H1 (cell line): ENCODE results near the gene FSTL4. TPM values are rescaled to one million over a fixed set of nuclear protein-coding genes. Genes with fewer than 3 reads are reported as not detected.

Experiments
- BCL11A ChIP-seq, 2 experiments: IDR thresholded peaks; one replicate each; pipeline ENCODE4 v1.6.1; 2011; ENCODE audit warnings: low read depth in 2 of 2, low read length in 2 of 2, mild to moderate bottlenecking in 2 of 2
- POU5F1 ChIP-seq: IDR thresholded peaks from 2 replicates; pipeline ENCODE4 v1.6.1; 2011; ENCODE audit warnings: low read depth, mild to moderate bottlenecking, low read length, moderate library complexity
- polyA plus RNA-seq, 7 experiments: library from polyadenylated mRNA; depleted of rRNA in 3 of 7; stranded (reverse) in 5 of 7; unstranded in 2 of 7; fragments of >200 nt in 5 of 7; fragments of 200-250 nt in 2 of 7; gene quantifications; 1 replicate in 5 of 7; 2 replicates in 1 of 7; 4 replicates in 1 of 7; pipeline versions ENCODE4 v1.2.1 to v1.2.3, GENCODE V29; 2011 to 2013; ENCODE audit warnings: missing spikeins in 2 of 7, mixed read lengths in 2 of 7
- total RNA-seq: library from RNA; stranded (reverse); fragmentation: NEBNext Ultra II Directional; extraction: Animal tissue kit (Norgen Biotek cat#: 25700); gene quantifications from 2 replicates; pipeline ENCODE4 v1.2.1, GENCODE V29; 2021
- TF ChIP-seq, protein P1 (sequence below): IDR thresholded peaks from 2 replicates; pipeline ENCODE4 v1.6.1; 2011; ENCODE audit warnings: low read depth, mild to moderate bottlenecking, low read length; ENCODE audit not compliant: insufficient read depth

The FSTL4 gene
- total and polyA plus RNA-seq, 2 of the 8 experiments (the other 6 are each of a cell fraction or from before 2014, with no cell fraction given) = 3.1 to 4.1 TPM

DNA sequence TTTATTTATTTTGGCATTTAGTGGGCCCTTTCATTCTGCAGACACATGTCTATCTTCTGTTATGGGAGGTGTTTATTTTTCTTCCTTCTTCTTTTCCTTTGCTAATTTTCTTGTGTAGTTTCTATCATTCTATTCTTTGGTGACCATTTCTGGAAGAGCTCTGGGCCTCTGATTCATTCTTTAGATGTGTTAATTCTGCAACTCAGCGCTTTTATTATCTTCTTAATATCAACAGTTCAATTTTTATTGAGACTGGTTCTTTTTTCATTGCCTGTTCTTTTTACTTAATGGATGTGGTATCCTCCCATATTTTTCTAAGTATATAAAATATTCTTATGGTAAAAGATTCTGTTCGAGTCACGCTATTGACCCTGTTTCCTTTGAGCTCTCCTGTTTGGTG, 448.5 kb downstream of the FSTL4 start (continued):
- TF ChIP-seq, protein P1, sequence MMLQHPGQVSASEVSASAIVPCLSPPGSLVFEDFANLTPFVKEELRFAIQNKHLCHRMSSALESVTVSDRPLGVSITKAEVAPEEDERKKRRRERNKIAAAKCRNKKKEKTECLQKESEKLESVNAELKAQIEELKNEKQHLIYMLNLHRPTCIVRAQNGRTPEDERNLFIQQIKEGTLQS = no peak
- TF ChIP-seq BCL11A (IDR thresholded peaks at IDR 0.05; ENCODE audit: low read depth in 2 of 2, low read length in 2 of 2) (no peak), POU5F1 (no peak)
